Mammary epithelial cell (primary cell): ENCODE measurements around the gene ZNF692.

Experiments
- CTCF ChIP-seq, 2 donors: IDR thresholded peaks in 1 of 2; conservative IDR thresholded peaks in 1 of 2; 2 replicates each; pipeline ENCODE4 v1.5.1; 2011 to 2012; ENCODE audit warnings: inconsistent platforms in 2 of 2, low read length in 2 of 2, mild to moderate bottlenecking in 2 of 2, control low read depth in 1 of 2, low read depth in 1 of 2; ENCODE audit not compliant: insufficient read depth in 1 of 2; ENCODE audit errors: extremely low read depth in 1 of 2
- EZH2 ChIP-seq: IDR thresholded peaks from 2 replicates; pipeline ENCODE4 v1.6.1; 2012; ENCODE audit warnings: low read length, inconsistent platforms, borderline replicate concordance

- no peak for TF ChIP-seq CTCF (conservative IDR thresholded peaks at IDR 0.05 in 1 of 2, IDR thresholded peaks at IDR 0.05 in 1 of 2; ENCODE audit: extremely low read depth in 1 of 2, insufficient read depth in 1 of 2, low read depth in 1 of 2, low read length in 2 of 2)
- no peak for TF ChIP-seq EZH2
Observed at GRCh38 chr1:248906753-248907661, 48.1 kb upstream of the ZNF692 start.
